Subcutaneous adipose tissue (tissue), 4 donors: ENCODE measurements around the gene GALM. TPM values are rescaled to one million over a fixed set of nuclear protein-coding genes. Genes with fewer than 3 reads are reported as not detected.

Experiments used
- CTCF ChIP-seq: fragments of 450-650 bp; IDR thresholded peaks from one replicate; pipeline ENCODE4 v1.5.1; 2016; ENCODE audit warnings: low read depth, mild to moderate bottlenecking, control low read depth, antibody characterized with exemption, moderate library complexity
- total RNA-seq, 4 donors: library from RNA; depleted of rRNA; stranded (reverse); fragments of >200 nt; gene quantifications; one replicate each; pipeline ENCODE4 v1.1.0, GENCODE V29; 2016

The GALM gene
- total RNA-seq, 4 donors from 2014 or later = 8.5 to 62.9 (median 36.3) TPM

- TF ChIP-seq CTCF = no peak
Observed at GRCh38 chr2:38711558-38711957, 45.6 kb downstream of the GALM start.

- no peak for TF ChIP-seq CTCF
Observed at GRCh38 chr2:38712413-38712812, 46.5 kb downstream of the GALM start.

GRCh38 chr2:38712871-38713270, 47.0 kb downstream of the GALM start:
- TF ChIP-seq CTCF = no peak

GRCh38 chr2:38713338-38713737, 47.4 kb downstream of the GALM start:
- TF ChIP-seq CTCF = no peak

- no peak for TF ChIP-seq CTCF
Observed at GRCh38 chr2:38716185-38716584, 50.3 kb downstream of the GALM start.

GRCh38 chr2:38718601-38719000, 52.7 kb downstream of the GALM start:
- no peak for TF ChIP-seq CTCF

GRCh38 chr2:38719706-38720105, 53.8 kb downstream of the GALM start:
- TF ChIP-seq CTCF = no peak
